Measurements from ENCODE around the gene SULT4A1.

DNA sequence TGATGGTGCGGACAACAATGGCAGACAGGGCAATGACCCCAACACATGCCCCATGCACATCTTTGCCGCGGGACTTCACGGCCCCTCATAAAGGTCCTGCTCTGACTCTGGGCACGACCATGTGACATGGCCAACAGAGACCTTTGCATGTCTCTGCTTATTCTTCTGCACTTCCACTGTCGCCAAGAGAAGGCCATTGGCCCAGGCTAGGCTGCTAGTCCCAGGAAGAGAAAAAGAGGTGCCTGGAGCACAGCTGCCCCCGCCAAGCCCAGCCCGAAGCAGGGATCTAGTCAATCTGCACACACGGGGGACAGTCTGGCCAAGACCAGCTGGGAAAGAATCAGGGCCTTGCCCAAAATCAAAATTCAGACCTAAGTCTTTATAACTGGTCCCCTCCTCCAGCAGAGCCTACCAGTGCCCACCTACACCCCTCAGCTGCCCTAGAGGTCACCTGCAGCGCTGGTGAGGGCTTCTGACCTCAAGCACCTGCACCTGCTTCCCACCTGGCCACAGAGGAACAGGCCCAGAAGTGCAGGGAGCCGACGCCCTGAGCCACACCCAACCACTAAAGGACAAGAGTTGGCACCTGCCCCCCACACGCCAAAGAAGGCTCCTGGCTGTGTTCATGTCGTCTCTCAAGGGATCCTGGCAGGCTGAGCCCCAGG lies 8.1 kb downstream of the SULT4A1 start:
- TF ChIP-seq POLR2AphosphoS5 (IDR thresholded peaks at IDR 0.05) (no peak), CTCF (IDR thresholded peaks at IDR 0.05) (no peak)
